ENCODE results near the gene NDUFV2.
"Not testable (repeated sequence)": the region's sequence is repeated elsewhere in the genome, so short reads cannot be mapped to it uniquely, and the experiment has no call there.

The NDUFV2 gene

GRCh38 chr18:9157806-9158205 is 55.3 kb downstream of the NDUFV2 start:
- DNase-seq = no peak

- DNase-seq = no peak
These were observed 57.5 kb downstream of the NDUFV2 start for GRCh38 chr18:9160014-9160413.

GRCh38 chr18:9162663-9163062 is 60.2 kb downstream of the NDUFV2 start:
- not testable (repeated sequence) for DNase-seq

GRCh38 chr18:9164149-9164548 is 61.6 kb downstream of the NDUFV2 start:
- not testable (repeated sequence) for DNase-seq

- not testable (repeated sequence) for DNase-seq
These were observed 63.4 kb downstream of the NDUFV2 start for GRCh38 chr18:9165883-9166282.

GRCh38 chr18:9169515-9169914 is 67.0 kb downstream of the NDUFV2 start:
- DNase-seq = not testable (repeated sequence)

GRCh38 chr18:9171919-9172318 is 69.4 kb downstream of the NDUFV2 start:
- not testable (repeated sequence) for DNase-seq

- DNase-seq = no peak
These were observed 70.1 kb downstream of the NDUFV2 start for GRCh38 chr18:9172506-9173127.

GRCh38 chr18:9173770-9174233 is 71.3 kb downstream of the NDUFV2 start:
- DNase-seq = no peak

GRCh38 chr18:9174302-9174701 is 71.8 kb downstream of the NDUFV2 start:
- no peak for DNase-seq

GRCh38 chr18:9175115-9175514 is 72.6 kb downstream of the NDUFV2 start:
- no peak for DNase-seq

GRCh38 chr18:9177031-9177430 is 74.5 kb downstream of the NDUFV2 start:
- no peak for DNase-seq

GRCh38 chr18:9177466-9177865 is 75.0 kb downstream of the NDUFV2 start:
- no peak for DNase-seq

GRCh38 chr18:9178557-9178956 is 76.1 kb downstream of the NDUFV2 start:
- no peak for DNase-seq

- no peak for DNase-seq
These were observed 78.8 kb downstream of the NDUFV2 start for GRCh38 chr18:9181275-9181674.

- DNase-seq = no peak
These were observed 80.4 kb downstream of the NDUFV2 start for GRCh38 chr18:9182852-9183399.

All from activated naive CD4-positive, alpha-beta T cell treated with Interleukin-2 at 50 U/mL for 16 hours (primary cell).